Spleen (tissue), 7 donors: Measurements from ENCODE around the gene ZPLD1.

Experiments
- POLR2A ChIP-seq, 3 donors: fragments of 450-650 bp; IDR thresholded peaks; one replicate each; pipeline ENCODE4 v1.5.1; 2017; ENCODE audit warnings: antibody characterized with exemption in 3 of 3, mild to moderate bottlenecking in 1 of 3
- POLR2AphosphoS5 ChIP-seq, 3 donors: sonication (generic); formaldehyde crosslinking; IDR thresholded peaks; one replicate each; pipeline ENCODE4 v1.5.1; 2017; ENCODE audit warnings: antibody characterized with exemption in 3 of 3
- TF ChIP-seq, protein P1 (sequence below), 11 experiments: fragments of 200-600 bp in 7 of 11; fragments of 450-650 bp in 4 of 11; sonication (generic) in 4 of 11; IDR thresholded peaks in 8 of 11; conservative IDR thresholded peaks in 3 of 11; 1 replicate in 7 of 11; 2 replicates in 4 of 11; pipeline versions ENCODE4 v1.4.0 to v1.8.0; 2016 to 2021; ENCODE audit warnings: antibody characterized with exemption in 11 of 11, inconsistent platforms in 4 of 11, mild to moderate bottlenecking in 1 of 11
- donor health status: DM: no; HTN: no; CAD: no; lungs with moderate emphysema.
- donor health status: DM: no; HTN: no; CAD: no.
- donor health status: DM: no; HTN: no; CAD: no.

DNA sequence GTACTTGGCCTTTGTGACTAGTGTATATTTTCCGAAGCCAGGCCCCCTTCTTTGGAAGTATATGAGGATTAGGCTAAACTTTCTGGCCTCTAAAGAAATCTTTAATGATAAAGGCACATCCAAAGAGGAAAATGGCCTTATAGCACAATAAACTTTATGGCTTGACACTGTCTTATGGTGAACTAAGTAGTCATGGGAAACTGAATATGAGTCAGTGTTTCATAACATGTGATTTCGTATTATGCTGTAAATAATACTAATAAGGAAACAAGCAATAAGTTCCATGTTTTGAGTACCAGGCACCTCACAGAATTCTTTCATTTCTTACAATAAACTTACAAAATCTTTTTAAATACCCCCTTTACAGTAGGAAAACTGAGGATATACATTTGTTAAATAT is 8.2 kb downstream of the ZPLD1 start:
- TF ChIP-seq, protein P1, sequence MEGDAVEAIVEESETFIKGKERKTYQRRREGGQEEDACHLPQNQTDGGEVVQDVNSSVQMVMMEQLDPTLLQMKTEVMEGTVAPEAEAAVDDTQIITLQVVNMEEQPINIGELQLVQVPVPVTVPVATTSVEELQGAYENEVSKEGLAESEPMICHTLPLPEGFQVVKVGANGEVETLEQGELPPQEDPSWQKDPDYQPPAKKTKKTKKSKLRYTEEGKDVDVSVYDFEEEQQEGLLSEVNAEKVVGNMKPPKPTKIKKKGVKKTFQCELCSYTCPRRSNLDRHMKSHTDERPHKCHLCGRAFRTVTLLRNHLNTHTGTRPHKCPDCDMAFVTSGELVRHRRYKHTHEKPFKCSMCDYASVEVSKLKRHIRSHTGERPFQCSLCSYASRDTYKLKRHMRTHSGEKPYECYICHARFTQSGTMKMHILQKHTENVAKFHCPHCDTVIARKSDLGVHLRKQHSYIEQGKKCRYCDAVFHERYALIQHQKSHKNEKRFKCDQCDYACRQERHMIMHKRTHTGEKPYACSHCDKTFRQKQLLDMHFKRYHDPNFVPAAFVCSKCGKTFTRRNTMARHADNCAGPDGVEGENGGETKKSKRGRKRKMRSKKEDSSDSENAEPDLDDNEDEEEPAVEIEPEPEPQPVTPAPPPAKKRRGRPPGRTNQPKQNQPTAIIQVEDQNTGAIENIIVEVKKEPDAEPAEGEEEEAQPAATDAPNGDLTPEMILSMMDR (IDR thresholded peaks at IDR 0.05 in 8 of 11, conservative IDR thresholded peaks at IDR 0.05 in 3 of 11): no peak
- no peak for TF ChIP-seq POLR2A (IDR thresholded peaks at IDR 0.05)
- TF ChIP-seq POLR2AphosphoS5 (IDR thresholded peaks at IDR 0.05): no peak
